Measurements from ENCODE around the gene MAP3K5.

GRCh38 chr6:136710877-136711552 is 81.3 kb downstream of the MAP3K5 start:
- TF ChIP-seq, protein P1, sequence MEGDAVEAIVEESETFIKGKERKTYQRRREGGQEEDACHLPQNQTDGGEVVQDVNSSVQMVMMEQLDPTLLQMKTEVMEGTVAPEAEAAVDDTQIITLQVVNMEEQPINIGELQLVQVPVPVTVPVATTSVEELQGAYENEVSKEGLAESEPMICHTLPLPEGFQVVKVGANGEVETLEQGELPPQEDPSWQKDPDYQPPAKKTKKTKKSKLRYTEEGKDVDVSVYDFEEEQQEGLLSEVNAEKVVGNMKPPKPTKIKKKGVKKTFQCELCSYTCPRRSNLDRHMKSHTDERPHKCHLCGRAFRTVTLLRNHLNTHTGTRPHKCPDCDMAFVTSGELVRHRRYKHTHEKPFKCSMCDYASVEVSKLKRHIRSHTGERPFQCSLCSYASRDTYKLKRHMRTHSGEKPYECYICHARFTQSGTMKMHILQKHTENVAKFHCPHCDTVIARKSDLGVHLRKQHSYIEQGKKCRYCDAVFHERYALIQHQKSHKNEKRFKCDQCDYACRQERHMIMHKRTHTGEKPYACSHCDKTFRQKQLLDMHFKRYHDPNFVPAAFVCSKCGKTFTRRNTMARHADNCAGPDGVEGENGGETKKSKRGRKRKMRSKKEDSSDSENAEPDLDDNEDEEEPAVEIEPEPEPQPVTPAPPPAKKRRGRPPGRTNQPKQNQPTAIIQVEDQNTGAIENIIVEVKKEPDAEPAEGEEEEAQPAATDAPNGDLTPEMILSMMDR (IDR thresholded peaks at IDR 0.05; ENCODE audit: low read length), result no peak
- TF ChIP-seq EZH2 (IDR thresholded peaks at IDR 0.05; ENCODE audit: borderline replicate concordance, low read length), result no peak

Measured in OCI-LY1 (cell line).